HepG2 (cell line): ENCODE results near the gene SBK1. TPM values are rescaled to one million over a fixed set of nuclear protein-coding genes. Genes with fewer than 3 reads are reported as not detected.

Source experiments
- ETV5 ChIP-seq: IDR thresholded peaks from 2 replicates; pipeline ENCODE4 v1.6.1; 2018; ENCODE audit warnings: missing biosample characterization, missing genetic modification reagents, inconsistent platforms, borderline replicate concordance
- FOSL2 ChIP-seq: sonication (generic); formaldehyde crosslinking; IDR thresholded peaks from 2 replicates; pipeline ENCODE4 v1.4.0; 2020; ENCODE audit warnings: missing genetic modification reagents
- HDAC1 ChIP-seq: sonication (generic); formaldehyde crosslinking; IDR thresholded peaks from 2 replicates; pipeline ENCODE4 v1.5.1; 2020; ENCODE audit warnings: mild to moderate bottlenecking, missing genetic modification reagents
- MEF2D ChIP-seq: sonication (generic); formaldehyde crosslinking; IDR thresholded peaks from 2 replicates; pipeline ENCODE4 v1.5.1; 2020; ENCODE audit warnings: mild to moderate bottlenecking, missing genetic modification reagents
- ZNF331 ChIP-seq: sonication (generic); formaldehyde crosslinking; IDR thresholded peaks from 2 replicates; pipeline ENCODE4 v1.4.0; 2020; ENCODE audit warnings: missing genetic modification reagents
- ZNF44 ChIP-seq: sonication (generic); formaldehyde crosslinking; IDR thresholded peaks from 2 replicates; pipeline ENCODE4 v1.5.1; 2020; ENCODE audit warnings: mild to moderate bottlenecking, missing genetic modification reagents
- ZNF451 ChIP-seq: sonication (generic); formaldehyde crosslinking; IDR thresholded peaks from 2 replicates; pipeline ENCODE4 v1.5.0; 2020; ENCODE audit warnings: mild to moderate bottlenecking, missing genetic modification reagents
- ZNF563 ChIP-seq: sonication (generic); formaldehyde crosslinking; IDR thresholded peaks from 2 replicates; pipeline ENCODE4 v1.8.0; 2022; ENCODE audit warnings: mild to moderate bottlenecking, moderate library complexity, missing genetic modification reagents
- ZNF564 ChIP-seq: sonication (generic); formaldehyde crosslinking; IDR thresholded peaks from 2 replicates; pipeline ENCODE4 v1.8.1; 2023; ENCODE audit warnings: mild to moderate bottlenecking, missing genetic modification reagents
- ZNF619 ChIP-seq: sonication (generic); formaldehyde crosslinking; IDR thresholded peaks from 2 replicates; pipeline ENCODE4 v1.4.0; 2020; ENCODE audit warnings: mild to moderate bottlenecking, missing genetic modification reagents
- ZNF644 ChIP-seq: IDR thresholded peaks from 2 replicates; pipeline ENCODE4 v1.6.1; 2016; ENCODE audit warnings: low read depth
- ZSCAN21 ChIP-seq: sonication (generic); formaldehyde crosslinking; IDR thresholded peaks from 2 replicates; pipeline ENCODE4 v1.8.0; 2022; ENCODE audit warnings: mild to moderate bottlenecking, missing genetic modification reagents, moderate library complexity, borderline replicate concordance
- ZSCAN25 ChIP-seq: sonication (generic); formaldehyde crosslinking; IDR thresholded peaks from 2 replicates; pipeline ENCODE4 v1.8.0; 2022; ENCODE audit warnings: mild to moderate bottlenecking, missing genetic modification reagents
- ZSCAN31 ChIP-seq: sonication (generic); formaldehyde crosslinking; IDR thresholded peaks from 2 replicates; pipeline ENCODE4 v1.5.0; 2020; ENCODE audit warnings: low read depth, mild to moderate bottlenecking, missing genetic modification reagents
- polyA plus RNA-seq, 8 experiments: library from polyadenylated mRNA; depleted of rRNA in 3 of 8; stranded (reverse) in 7 of 8; unstranded in 1 of 8; fragments of >200 nt; fragmentation: Illumina TruSeq in 4 of 8; extraction: Trizol in 4 of 8; gene quantifications; 2 replicates each; pipeline versions ENCODE4 v1.2.1 to v1.2.3, GENCODE V29; 2011 to 2016; ENCODE audit warnings: low read depth in 4 of 8, missing spikeins in 1 of 8, mixed read lengths in 1 of 8; ENCODE audit not compliant: insufficient read depth in 1 of 8
- total RNA-seq, 5 experiments: library from RNA; depleted of rRNA; stranded (reverse); fragments of >200 nt; fragmentation: Illumina TruSeq; extraction: Trizol; gene quantifications; 2 replicates each; pipeline ENCODE4 v1.2.3, GENCODE V29; 2016; ENCODE audit warnings: low read depth in 1 of 5
- TF ChIP-seq, protein P1 (sequence below): sonication (generic); formaldehyde crosslinking; IDR thresholded peaks from 2 replicates; pipeline ENCODE4 v1.5.0; 2020; ENCODE audit warnings: missing genetic modification reagents, mild to moderate bottlenecking, borderline replicate concordance
- TF ChIP-seq, protein P2 (sequence below): sonication (generic); formaldehyde crosslinking; IDR thresholded peaks from 2 replicates; pipeline ENCODE4 v1.4.0; 2020; ENCODE audit warnings: missing genetic modification reagents, low read depth, mild to moderate bottlenecking, borderline replicate concordance
- TF ChIP-seq, protein P3 (sequence below): sonication (generic); formaldehyde crosslinking; IDR thresholded peaks from 2 replicates; pipeline ENCODE4 v1.4.0; 2020; ENCODE audit warnings: low read depth, mild to moderate bottlenecking, missing genetic modification reagents
- TF ChIP-seq, protein P4 (sequence below): IDR thresholded peaks from 2 replicates; pipeline ENCODE4 v1.6.1; 2012; ENCODE audit warnings: low read depth, low read length, improper control_type of control experiment
- TF ChIP-seq, protein P5 (sequence below): sonication (generic); formaldehyde crosslinking; conservative IDR thresholded peaks from 2 replicates; pipeline ENCODE4 v1.4.0; 2020; ENCODE audit warnings: missing genetic modification reagents
- TF ChIP-seq, protein P6 (sequence below): IDR thresholded peaks from 2 replicates; pipeline ENCODE4 v1.6.1; 2012; ENCODE audit warnings: inconsistent platforms

Gene SBK1
- total and polyA plus RNA-seq, 2 of the 13 experiments (the other 11 are each of a cell fraction or from before 2014, with no cell fraction given), result 0.15 to 0.17 TPM

DNA sequence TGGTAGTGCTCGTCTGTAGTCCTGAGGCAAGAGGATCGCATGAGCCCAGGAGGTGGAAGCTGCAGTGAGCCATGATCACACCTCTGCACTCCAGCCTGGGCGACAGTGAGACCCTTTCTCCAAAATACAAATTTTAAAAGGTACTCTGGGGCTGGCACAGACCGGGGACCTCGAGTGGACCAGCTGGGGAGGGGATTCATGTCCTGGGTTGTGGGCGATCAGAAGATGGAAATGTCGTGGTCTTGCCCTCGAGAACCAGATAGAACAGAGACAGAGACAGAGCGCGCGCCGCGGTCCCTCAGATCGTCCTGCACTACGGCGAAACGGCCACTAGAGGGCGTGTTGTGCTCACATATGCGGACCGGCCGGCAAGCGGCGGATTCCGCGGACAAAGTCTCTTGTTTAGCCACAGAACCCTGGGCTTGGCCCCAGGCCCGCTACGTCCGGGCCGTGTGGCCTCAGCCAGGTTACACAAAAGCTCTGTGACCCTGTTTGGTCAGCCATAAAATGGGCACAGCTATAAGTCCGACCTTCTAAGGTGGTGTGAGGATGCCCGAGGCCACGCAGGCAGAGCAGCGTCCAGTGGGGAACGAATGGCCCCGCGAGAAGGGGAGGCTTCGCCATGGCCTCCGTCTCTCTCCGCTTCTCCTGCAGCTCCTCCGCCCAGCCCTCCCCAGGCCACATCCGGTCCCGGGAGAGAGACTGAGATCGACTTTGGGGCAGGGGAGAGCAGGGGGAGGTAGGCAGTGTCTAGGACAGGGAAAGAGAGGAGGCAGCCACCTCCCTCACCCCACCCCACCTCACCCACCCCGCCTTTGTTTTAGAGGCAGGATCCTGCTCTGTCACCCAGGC lies 14.6 kb upstream of the SBK1 start (continued):
- TF ChIP-seq, protein P1, sequence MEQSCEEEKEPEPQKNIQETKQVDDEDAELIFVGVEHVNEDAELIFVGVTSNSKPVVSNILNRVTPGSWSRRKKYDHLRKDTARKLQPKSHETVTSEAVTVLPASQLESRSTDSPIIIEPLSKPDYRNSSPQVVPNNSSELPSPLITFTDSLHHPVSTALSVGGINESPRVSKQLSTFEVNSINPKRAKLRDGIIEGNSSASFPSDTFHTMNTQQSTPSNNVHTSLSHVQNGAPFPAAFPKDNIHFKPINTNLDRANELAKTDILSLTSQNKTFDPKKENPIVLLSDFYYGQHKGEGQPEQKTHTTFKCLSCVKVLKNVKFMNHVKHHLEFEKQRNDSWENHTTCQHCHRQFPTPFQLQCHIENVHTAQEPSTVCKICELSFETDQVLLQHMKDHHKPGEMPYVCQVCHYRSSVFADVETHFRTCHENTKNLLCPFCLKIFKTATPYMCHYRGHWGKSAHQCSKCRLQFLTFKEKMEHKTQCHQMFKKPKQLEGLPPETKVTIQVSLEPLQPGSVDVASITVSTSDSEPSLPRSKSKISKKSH, result peak; percentile 52
- no peak for TF ChIP-seq ZSCAN25 (CRISPR knock-in tag)
- TF ChIP-seq, protein P2, sequence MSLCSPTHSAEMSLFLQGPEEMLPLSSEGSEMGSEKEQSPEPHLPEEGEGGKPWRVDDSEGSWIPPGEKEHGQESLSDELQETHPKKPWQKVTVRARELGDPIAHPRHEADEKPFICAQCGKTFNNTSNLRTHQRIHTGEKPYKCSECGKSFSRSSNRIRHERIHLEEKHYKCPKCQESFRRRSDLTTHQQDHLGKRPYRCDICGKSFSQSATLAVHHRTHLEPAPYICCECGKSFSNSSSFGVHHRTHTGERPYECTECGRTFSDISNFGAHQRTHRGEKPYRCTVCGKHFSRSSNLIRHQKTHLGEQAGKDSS (CRISPR knock-in tag), result peak; percentile 57; the same call in 1 of the 2 replicates
- TF ChIP-seq, protein P3, sequence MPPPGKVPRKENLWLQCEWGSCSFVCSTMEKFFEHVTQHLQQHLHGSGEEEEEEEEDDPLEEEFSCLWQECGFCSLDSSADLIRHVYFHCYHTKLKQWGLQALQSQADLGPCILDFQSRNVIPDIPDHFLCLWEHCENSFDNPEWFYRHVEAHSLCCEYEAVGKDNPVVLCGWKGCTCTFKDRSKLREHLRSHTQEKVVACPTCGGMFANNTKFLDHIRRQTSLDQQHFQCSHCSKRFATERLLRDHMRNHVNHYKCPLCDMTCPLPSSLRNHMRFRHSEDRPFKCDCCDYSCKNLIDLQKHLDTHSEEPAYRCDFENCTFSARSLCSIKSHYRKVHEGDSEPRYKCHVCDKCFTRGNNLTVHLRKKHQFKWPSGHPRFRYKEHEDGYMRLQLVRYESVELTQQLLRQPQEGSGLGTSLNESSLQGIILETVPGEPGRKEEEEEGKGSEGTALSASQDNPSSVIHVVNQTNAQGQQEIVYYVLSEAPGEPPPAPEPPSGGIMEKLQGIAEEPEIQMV, result peak; percentile 60; the same call in 1 of the 2 replicates
- 0 out of 2 replicates have a peak, but pooled peaks have one; percentile 46 for TF ChIP-seq ZNF564
- peak; percentile 56; the same call in 1 of the 2 replicates for TF ChIP-seq ZSCAN31
- TF ChIP-seq, protein P4, sequence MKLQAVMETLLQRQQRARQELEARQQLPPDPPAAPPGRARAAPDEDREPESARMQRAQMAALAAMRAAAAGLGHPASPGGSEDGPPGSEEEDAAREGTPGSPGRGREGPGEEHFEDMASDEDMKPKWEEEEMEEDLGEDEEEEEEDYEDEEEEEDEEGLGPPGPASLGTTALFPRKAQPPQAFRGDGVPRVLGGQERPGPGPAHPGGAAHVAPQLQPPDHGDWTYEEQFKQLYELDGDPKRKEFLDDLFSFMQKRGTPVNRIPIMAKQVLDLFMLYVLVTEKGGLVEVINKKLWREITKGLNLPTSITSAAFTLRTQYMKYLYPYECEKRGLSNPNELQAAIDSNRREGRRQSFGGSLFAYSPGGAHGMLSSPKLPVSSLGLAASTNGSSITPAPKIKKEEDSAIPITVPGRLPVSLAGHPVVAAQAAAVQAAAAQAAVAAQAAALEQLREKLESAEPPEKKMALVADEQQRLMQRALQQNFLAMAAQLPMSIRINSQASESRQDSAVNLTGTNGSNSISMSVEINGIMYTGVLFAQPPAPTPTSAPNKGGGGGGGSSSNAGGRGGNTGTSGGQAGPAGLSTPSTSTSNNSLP, result no peak
- TF ChIP-seq ETV5 (CRISPR knock-in tag), result peak; percentile 61; the same call in 1 of the 2 replicates
- TF ChIP-seq, protein P5, sequence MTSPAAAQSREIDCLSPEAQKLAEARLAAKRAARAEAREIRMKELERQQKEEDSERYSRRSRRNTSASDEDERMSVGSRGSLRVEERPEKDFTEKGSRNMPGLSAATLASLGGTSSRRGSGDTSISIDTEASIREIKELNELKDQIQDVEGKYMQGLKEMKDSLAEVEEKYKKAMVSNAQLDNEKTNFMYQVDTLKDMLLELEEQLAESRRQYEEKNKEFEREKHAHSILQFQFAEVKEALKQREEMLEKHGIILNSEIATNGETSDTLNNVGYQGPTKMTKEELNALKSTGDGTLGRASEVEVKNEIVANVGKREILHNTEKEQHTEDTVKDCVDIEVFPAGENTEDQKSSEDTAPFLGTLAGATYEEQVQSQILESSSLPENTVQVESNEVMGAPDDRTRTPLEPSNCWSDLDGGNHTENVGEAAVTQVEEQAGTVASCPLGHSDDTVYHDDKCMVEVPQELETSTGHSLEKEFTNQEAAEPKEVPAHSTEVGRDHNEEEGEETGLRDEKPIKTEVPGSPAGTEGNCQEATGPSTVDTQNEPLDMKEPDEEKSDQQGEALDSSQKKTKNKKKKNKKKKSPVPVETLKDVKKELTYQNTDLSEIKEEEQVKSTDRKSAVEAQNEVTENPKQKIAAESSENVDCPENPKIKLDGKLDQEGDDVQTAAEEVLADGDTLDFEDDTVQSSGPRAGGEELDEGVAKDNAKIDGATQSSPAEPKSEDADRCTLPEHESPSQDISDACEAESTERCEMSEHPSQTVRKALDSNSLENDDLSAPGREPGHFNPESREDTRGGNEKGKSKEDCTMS (CRISPR knock-in tag), result peak; percentile 40; the same call in 1 of the 2 replicates
- peak; percentile 56; the same call in 1 of the 2 replicates for TF ChIP-seq ZNF331
- TF ChIP-seq ZNF619 (CRISPR knock-in tag), result peak; percentile 95
- TF ChIP-seq ZNF563 (CRISPR knock-in tag), result no peak
- TF ChIP-seq, protein P6, sequence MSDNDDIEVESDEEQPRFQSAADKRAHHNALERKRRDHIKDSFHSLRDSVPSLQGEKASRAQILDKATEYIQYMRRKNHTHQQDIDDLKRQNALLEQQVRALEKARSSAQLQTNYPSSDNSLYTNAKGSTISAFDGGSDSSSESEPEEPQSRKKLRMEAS, result peak; percentile 26; the same call in 1 of the 2 replicates
- TF ChIP-seq MEF2D (CRISPR knock-in tag), result no peak
- peak; percentile 58; the same call in 1 of the 2 replicates for TF ChIP-seq ZSCAN21
- no peak for TF ChIP-seq ZNF644 (CRISPR knock-in tag)
- peak; percentile 58 for TF ChIP-seq FOSL2 (CRISPR knock-in tag)
- 0 out of 2 replicates have a peak, but pooled peaks have one; percentile 20 for TF ChIP-seq ZNF44 (CRISPR knock-in tag)
- no peak for TF ChIP-seq ZNF451 (CRISPR knock-in tag)
- TF ChIP-seq HDAC1, result no peak; the same call in 1 of the 2 replicates
